LNCAP (cell line): ENCODE data around the gene OLFM2.

ENCODE experiments used
- CTCF ChIP-seq: fragments of 450-650 bp; IDR thresholded peaks from 2 replicates; pipeline ENCODE4 v1.5.1; 2017; ENCODE audit warnings: mild to moderate bottlenecking

The OLFM2 gene

GRCh38 chr19:9953802-9954542 lies 17.7 kb upstream of the OLFM2 start:
- TF ChIP-seq CTCF: no peak

DNA sequence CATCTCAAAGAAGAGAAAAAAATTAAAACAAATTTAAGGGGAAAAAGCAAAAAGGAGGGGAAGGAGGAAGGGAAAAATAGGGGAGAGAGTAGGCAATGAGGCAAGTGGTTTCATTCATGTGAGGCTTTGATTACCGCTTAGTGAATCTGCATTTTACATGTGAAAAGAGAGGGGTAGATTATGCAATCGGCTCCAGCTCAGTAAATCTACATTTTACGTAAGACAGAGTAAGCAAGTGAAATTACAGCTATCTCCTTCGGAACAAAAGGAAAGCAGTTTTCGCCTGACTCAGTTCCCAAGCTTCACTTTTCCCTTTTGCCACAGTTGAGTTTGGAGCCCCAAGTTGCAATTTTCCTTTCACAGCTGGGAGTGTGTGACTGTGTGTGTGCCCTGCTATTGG lies 16.0 kb upstream of the OLFM2 start:
- no peak for TF ChIP-seq CTCF

DNA sequence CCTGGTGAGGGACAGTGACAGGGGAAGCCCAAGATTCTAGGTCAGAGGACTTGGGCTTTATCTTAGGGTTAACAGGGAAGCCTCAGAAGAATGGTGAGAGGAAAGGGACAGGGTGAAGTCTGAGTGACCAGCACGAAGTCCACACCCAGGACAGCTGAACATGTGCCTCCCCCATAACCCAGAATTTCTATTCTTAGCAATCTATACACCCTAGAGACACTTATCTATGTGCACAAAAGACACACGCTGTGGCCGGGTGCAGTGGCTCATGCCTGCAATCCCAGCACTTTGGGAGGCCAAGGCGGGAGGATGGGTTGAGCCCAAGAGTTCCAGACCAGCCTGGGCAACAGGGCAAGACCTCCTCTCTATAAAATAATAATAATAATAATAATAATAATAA lies 11.1 kb upstream of the OLFM2 start:
- TF ChIP-seq CTCF: no peak

DNA sequence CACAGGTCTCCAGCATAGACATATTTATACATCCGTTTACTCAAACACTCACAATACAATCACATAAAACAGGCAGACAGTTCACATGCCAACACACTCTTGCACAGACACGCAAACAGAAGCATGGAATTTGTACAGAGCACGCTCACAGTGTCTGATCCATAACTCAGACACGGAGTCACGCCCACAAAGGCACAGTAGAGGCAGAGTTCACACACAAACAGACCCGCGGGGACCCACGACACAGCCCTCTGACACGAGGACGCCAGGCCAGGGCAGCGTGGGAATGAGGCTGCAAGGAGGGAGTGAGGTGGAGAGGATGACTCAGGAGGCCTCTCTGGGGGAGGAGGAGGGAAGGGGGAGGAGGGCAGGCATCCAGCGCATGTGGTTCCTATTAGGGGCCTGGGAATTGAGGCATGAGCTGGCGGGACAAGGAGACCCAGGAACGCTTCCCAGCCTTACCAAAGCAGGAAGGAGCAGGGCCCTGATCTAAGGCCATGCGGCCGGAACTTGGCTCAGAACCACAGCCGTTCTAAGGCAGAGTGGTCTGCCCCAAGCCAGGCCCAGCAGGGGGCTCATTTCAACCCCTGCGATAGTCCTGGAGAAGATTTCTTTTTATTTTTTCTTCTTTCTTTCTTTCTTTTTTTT lies 9.1 kb upstream of the OLFM2 start:
- no peak for TF ChIP-seq CTCF

- TF ChIP-seq CTCF: no peak
Measured at GRCh38 chr19:9943744-9944143, 7.4 kb upstream of the OLFM2 start.

DNA sequence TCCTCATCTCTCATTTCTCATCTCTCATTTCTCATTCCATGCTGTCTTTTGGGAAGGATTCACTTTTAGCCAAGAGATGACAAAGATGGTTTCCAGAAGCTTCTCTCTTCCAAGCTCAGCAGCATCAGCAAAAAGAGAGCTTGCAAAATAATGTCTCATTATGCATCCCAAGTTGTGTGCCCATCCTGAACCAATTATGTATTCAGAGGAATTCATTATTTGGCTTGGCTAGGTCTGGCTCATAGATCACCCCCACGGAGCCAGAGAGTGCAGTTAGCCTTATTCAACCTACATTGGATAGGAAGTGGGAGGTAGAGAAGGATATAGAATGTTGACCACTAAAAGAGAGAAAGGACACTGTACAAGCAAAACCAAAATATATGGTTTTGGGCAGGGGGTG lies 5.4 kb upstream of the OLFM2 start:
- TF ChIP-seq CTCF: no peak

DNA sequence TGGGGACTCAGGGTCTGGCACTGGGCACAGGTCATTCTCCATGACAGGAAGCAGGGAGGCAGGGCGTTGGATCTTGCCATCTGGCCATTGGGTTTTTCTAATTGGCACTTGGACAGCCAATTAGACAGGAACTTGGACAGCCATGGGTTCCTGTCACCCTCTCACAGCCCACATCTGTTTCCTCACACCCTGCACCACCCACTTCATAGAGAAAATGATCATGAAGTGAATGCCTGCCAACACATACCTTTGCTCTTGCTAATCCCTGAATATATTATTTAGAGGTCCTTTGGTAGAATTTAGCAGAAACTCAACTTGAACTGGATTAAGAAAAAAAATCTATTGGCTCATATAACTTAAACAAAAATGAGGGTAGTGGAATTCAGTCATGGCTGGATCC lies 4.9 kb upstream of the OLFM2 start:
- no peak for TF ChIP-seq CTCF
